Activated naive CD8-positive, alpha-beta T cell treated with anti-CD3 and anti-CD28 coated beads, Interleukin-2, amount 50 U/mL, for 16 hours (primary cell): Measurements from ENCODE around the gene ASS1.

ENCODE experiments used
- DNase-seq: peaks from one replicate; pipeline ENCODE4 v3.0.0-alpha.2; 2020; ENCODE audit warnings: low read depth, low spot score

ASS1 gene

DNA sequence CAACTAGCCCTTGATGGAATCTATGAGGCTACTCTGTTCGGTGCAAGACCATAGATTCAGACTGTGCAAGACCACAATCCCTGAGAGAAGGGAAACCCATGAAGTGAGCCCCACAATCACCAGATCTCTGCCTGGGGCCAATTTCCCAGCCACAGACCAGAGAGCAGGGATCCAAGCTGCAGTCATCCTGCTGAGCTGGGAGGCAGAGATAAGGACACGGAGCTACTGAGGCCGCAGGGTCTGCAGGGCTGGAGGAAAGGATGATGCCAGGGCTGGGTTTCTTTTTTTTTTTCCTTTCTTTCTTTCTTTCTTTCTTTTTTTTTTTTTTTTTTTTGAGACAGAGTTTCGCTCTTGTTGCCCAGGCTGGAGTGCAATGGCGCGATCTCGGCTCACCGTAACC, 86.9 kb downstream of the ASS1 start:
- no peak for DNase-seq

DNA sequence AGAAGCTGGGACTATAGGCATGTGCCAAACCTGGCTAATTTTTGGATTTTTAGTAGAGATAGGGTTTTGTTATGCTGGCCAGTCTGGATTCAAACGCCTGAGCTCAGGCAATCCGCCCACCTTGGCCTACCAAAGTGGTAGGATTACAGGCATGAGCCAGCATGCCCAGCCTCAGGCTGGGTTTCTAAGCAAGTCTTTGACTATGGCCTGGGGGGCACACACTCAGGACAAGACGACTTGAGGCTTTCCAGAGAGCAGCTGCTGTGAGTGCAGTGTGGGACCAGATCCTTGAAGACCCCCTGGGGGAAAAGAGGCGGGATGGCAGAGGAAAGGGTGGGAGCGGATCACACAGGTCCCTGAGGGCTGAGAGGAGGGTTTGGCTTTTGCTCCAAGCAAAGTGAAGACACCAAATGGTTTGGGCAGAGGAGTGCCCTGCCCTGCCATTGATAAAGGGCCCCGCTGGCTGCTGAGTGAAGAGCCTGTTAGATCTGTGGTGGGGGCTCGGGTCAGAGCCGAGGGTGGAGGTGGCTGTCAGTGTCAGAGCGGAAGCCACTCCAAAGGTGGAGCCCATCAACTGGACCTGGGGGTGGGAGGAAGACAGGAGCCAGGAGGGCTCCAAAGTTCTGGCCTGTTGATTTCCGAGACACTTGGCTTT, 87.8 kb downstream of the ASS1 start:
- DNase-seq: no peak

DNA sequence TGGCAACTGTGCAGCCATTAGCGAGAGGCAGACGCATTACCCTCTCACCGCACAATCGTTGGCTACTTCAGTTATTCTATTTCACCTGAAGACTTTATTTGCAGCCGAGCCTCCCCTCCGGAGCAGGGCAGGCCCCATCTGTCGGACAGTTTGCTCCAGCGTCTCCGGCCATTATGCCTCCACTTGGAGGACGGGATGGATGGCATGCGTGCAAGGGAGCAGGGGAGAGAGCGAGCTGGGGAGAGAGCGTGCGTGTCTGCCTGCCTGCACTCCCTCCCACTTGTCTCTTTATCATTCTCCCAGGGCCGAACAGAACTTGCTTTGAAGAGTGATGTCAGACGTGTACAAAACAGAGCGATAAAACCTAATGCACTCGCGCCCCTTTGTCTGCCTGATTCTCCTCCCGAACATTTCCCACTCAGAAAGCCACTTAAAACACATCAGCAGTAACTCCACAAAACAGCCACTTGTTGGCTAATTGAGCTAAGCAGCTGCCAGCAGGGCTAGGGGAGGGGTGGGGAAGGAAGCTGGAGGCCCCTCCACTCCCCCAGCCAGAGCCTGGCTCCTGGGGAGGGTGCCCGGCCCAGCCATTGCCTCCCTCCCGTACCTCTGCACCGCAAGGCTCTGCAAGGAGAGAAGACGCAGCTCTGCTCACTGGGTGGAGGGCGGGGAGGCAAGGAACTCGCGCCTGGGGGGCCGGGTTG, 91.2 kb downstream of the ASS1 start:
- DNase-seq: no peak

DNA sequence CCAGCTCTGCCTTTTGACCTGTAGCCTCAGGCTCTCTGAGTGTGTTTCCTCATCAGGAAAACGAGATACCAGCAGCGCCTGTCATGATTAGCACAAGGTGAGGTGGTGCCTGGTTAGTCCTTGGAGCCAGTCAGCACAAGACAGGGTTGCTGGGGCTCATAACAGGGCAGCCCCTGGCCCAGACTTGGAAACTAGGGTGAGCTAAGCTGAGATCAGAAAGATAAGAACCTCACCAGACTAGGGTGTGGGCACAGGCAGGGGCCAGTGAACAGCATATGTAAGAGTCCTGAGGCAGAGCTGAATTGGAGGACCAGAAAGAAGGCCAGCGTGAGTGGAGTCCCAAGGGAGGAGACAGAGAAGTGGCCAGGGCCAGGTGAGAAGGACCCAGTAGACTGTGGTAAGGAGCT, 91.9 kb downstream of the ASS1 start:
- no peak for DNase-seq

DNA sequence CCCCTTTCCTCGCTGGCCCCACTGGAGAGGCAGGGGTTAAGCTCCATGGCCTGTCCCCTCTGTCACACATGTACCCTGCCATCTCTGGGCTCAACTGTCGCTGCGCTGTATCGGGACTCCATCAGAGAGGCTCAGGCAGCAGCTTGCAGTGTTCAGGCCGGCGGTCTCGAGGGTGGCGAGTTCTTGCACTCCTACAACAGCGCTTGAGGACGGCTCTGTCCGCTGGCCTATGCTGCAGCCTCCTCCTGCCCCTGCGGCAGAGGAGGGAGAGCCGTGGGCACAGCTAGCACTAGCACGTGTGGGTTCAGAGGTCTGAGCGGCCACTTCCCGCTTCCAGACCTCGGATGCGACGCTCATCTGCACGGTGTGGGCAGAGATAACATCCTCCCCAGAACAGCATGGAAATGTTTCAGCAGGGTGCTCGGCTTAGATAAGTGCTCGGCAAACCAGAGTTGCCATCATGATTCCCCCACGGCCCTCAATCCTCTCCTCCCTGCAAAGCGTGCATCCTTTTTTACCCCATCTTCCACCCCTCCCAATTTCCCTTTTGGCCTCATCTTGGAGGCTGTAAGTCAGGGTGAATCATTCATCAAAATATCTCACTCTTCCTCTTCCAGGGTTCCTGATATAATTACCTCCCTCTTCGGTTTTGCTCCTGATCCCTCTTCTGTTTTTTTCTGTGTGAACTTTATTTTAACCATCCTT, 92.7 kb downstream of the ASS1 start:
- DNase-seq: no peak

DNA sequence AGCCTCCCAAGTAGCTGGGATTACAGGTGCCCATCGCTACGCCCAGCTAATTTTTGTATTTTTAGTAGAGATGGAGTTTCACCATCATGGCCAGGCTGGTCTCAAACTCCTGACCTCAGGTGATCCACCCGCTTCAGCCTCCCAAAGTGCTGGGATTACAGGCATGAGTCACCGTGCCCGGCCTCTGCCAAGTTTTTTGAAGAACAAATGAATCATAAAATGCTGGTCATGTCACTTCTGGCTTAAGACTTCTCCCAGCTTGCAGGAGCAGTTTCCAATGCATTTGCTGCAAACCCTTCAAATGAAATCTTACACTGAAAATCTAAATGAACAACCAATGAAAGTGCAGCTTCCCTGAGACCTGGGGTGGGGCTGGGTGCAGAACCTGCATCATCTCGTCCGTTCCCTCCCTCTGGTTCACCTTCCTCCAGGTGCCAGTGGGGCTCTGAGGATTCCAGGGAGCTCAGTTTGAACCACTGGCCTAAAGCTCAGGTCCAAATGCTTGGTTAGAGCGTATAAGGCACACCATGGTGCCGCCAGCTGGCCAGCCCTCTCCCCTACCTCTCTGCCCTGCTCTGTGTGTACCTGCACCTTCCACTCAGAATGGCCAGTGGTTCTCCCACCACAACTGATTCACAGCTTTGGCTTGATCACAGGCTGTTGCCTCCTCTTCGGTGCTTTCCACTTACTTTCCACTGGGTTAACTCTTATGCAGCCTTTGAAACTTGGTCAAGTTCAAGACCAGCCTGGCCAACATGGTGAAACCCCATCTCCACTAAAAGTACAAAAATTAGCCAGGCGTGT, 94.9 kb downstream of the ASS1 start:
- no peak for DNase-seq

DNA sequence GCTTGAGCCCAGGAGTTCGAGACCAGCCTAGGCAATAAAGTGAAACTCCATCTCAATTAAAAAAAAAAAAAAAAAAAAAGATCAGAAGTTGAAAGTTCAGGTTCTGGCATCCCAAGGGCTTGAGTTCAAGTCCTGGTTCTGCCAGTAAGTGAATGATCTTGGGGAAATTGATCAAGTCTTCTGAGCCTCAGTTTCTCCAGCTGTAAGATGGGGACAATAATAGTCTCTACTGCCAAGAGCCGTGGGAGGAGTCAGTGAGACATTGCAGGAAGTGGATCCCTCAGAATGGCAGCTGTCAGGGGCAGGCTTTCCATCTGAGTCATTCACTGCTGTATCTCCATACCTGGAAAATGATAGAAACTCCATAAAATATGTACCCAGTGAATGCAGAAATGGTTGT, 96.8 kb downstream of the ASS1 start:
- DNase-seq: no peak

DNA sequence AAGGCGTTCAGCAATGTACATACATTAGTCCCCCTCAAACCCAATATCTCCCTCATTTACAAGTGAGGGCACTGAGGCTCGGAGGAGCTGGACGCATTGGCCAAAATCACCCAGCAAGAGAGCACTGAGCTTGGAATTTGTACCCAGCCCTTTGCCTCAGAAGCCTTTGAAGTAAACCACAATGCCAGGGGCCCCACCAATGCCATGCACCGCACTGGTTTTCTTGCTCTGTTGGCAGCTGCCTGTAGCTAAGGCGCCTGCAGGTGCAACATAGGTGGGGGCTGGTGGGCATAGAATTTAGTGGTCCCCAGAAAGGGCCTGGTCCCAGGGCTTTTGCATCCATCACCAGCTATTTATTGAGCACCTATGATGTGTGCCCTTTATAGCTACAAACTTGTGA, 97.3 kb downstream of the ASS1 start:
- DNase-seq: no peak

DNA sequence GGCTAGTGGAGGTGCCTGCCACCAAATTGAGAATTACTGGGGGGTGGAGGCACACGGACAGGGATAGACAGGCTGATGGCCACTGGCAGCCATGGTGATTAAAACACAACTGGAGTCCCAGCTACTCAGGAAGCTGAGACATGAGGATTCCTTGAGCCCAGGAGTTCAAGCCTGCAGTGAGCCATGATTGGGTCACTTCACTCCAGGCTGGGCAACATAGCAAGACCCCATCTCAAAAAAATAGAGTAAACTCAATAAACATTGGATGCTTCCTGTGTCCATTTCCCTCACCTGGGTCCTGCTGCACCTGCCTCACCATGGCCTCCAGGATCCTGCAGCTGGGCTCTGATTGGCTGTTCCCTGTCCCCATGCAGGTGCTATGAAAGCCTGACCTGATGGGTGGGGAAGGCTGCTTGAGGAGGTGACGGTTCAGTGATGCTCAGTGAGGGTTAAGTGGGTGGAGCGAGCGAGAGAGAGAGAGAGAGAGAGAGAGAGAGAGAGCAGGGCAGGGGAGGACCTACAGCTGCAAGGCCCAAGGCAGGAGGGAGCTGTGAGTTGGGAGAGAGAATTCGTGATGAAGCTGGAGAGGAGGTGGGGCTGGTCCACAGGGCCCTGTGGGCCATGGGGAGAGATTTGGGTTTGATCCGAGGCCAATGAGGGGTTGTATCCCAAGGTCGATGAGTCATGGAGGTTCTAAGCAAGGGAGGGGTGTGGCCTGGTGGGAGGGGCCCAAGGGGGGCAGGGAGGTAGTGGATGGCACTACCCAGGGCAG, 97.9 kb downstream of the ASS1 start:
- no peak for DNase-seq

DNA sequence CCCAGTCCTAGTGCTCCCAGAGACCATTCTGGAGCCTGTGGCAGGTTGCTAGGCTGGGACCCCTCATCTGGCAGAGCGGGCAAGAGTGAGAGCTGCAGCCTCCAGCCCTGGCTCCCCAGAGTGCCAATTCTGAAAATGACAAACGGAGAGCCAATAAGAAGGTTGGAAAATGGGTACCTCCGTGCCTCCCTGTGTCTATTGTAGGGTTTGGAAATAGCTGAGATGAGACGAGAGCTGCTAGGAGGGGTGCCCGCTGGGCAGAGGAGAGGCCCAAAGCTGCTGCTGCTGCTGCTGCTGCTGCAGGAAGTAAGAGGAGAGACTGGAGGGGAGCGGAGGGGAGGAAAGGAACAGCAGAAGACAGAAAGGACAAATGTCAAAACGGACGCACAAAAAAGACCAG, 98.6 kb downstream of the ASS1 start:
- DNase-seq: no peak

DNA sequence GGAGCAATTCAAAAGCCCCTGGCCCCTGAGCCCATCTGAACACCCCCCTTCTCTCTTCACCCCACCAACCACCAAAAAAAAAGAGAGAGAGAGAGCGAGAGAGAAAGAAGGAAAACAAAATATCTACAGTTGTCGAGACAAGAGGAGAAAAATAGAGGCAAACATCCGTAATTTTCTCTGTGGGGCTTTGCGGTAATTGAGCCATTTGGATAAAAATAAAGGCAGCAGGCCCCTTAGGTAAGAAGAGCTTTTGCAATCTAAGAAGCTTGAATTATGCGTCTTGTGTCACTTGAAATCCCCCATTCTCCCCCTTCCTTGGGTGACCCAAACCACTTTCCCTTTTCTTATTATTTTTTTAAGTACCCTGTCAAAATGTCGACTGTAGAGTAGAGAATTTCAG, 99.1 kb downstream of the ASS1 start:
- DNase-seq: no peak

DNA sequence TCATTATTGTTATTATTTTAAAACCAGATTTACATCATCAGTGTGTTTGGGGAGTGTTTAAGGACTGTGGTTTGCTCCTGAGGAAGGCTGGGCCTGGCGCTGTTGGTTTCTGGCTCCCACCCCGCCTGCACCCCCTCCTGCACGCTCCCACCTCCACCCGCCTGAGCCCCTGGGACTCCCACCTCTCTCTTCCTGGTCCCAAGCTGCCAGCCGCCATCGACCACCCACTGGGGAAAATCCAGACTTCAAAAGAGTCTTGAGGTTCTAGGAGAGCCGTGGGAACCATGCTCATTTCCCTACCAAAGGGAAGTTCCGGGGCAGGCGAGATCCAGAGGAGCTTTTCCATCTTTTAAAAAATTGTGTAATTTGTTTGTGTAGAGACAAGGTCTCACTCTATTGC, 99.6 kb downstream of the ASS1 start:
- no peak for DNase-seq

DNA sequence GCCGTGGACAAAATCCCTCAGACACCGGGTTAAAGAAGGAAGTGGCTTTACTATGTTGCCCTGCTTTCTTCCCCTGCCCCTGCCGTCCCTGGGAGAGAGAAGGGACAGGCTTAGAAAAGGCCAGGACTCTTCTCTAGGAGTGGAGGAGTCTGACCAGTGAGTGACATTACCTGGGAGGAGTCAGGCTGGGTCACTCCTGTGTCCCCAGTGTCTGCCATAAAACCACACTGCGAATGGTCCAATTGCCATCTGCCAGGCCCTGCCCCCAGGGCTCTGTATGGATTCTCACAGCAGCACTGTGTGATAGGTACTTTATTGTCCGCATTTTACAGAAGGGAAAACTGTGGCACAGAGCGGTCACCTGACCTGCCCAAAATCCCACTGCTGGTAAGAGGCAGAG, 103.3 kb downstream of the ASS1 start:
- DNase-seq: no peak

DNA sequence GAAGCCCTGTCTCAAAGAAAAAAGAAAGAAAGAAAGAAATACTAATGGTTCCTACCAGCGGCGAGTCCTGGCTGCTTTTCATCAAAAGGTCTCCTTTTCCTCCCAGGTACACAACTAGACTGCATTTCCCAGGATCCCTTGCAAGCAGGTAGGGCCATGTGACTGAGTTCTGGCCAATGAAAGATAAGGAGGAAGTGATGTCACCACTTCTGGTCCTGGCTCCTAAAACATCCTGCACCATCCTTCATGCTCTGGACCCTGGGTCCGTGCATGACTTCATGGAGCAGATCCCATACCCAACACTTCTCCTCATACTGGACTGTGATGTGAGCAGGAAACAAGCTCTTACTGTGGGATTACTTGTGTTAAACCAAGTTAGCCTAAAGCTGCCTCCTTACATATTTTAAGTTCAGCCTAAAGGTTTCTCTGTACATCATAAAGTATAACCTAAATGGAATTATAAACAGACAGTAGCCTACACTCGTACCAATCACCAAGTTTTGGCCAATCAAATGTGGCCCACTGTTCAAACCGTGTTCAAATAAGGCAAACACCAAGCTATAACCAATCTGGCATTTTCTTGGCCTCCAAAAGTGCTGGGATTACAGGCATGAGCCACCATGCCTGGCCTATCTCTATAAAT, 104.5 kb downstream of the ASS1 start:
- no peak for DNase-seq
